ENCODE measurements around the gene CRELD2. TPM values are rescaled to one million over a fixed set of nuclear protein-coding genes. Genes with fewer than 3 reads are reported as not detected.

The CRELD2 gene
- total and polyA plus RNA-seq, 2 donors from 2014 or later: 37.3 to 54.0 TPM

- Histone ChIP-seq H3K9ac (ENCODE audit: low read length in 3 of 3) (no peak overlapping the region), H3K4me3 (ENCODE audit: low read length in 3 of 3) (no peak overlapping the region), H3K27ac (ENCODE audit: low read depth in 2 of 2, low read length in 2 of 2) (peak overlapping the region; percentile 76 to 81), H3K27me3 (ENCODE audit: control insufficient read depth, insufficient read depth, low read length) (no peaks in the 10 kb centered on the region), H3K4me1 (ENCODE audit: control insufficient read depth in 2 of 3, insufficient read depth in 2 of 3, low read depth in 1 of 3, low read length in 3 of 3) (peaks cover 0 to 52% (median 25%) of the 10 kb centered on the region in 3 donors), H3K36me3 (ENCODE audit: control insufficient read depth in 2 of 3, insufficient read depth in 3 of 3, low read length in 3 of 3) (no peaks in the 10 kb centered on the region), H3K9me3 (ENCODE audit: control insufficient read depth in 2 of 3, insufficient read depth in 1 of 3, low read length in 3 of 3) (no peaks in the 10 kb centered on the region)
- no peak for DNase-seq
- FAIRE-seq: no peak
- TF ChIP-seq CTCF (IDR thresholded peaks at IDR 0.05; ENCODE audit: borderline replicate concordance, extremely low read depth, insufficient read depth): no peak
- intact Hi-C loops (cut with DNase I): no loop called here
These were observed 31.5 kb downstream of the CRELD2 start for GRCh38 chr22:49949914-49950292.

GRCh38 chr22:49950396-49950994 is 32.1 kb downstream of the CRELD2 start:
- TF ChIP-seq CTCF (IDR thresholded peaks at IDR 0.05; ENCODE audit: borderline replicate concordance, extremely low read depth, insufficient read depth): no peak
- peak overlapping the region; percentile 94 to 99 for H3K27ac ChIP-seq (ENCODE audit: low read depth in 2 of 2, low read length in 2 of 2)
- no peaks in the 10 kb centered on the region for H3K27me3 ChIP-seq (ENCODE audit: control insufficient read depth, insufficient read depth, low read length)
- FAIRE-seq: no peak
- no peaks in the 10 kb centered on the region for H3K36me3 ChIP-seq (ENCODE audit: control insufficient read depth in 2 of 3, insufficient read depth in 3 of 3, low read length in 3 of 3)
- H3K4me1 ChIP-seq (ENCODE audit: control insufficient read depth in 2 of 3, insufficient read depth in 2 of 3, low read depth in 1 of 3, low read length in 3 of 3): peaks cover 0 to 56% (median 25%) of the 10 kb centered on the region in 3 donors
- H3K4me3 ChIP-seq (ENCODE audit: low read length in 3 of 3): no peak overlapping the region
- intact Hi-C loops (cut with DNase I): no loop called here
- no peaks in the 10 kb centered on the region for H3K9me3 ChIP-seq (ENCODE audit: control insufficient read depth in 2 of 3, insufficient read depth in 1 of 3, low read length in 3 of 3)
- H3K9ac ChIP-seq (ENCODE audit: low read length in 3 of 3): peak overlapping the region in 1 of 3 donors; percentile 84
- peak in 1 of 5 donors; percentile 73 for DNase-seq

- Histone ChIP-seq H3K4me1 (ENCODE audit: control insufficient read depth in 2 of 3, insufficient read depth in 2 of 3, low read depth in 1 of 3, low read length in 3 of 3) (peaks cover 0 to 52% (median 25%) of the 10 kb centered on the region in 3 donors), H3K36me3 (ENCODE audit: control insufficient read depth in 2 of 3, insufficient read depth in 3 of 3, low read length in 3 of 3) (no peaks in the 10 kb centered on the region), H3K9me3 (ENCODE audit: control insufficient read depth in 2 of 3, insufficient read depth in 1 of 3, low read length in 3 of 3) (no peaks in the 10 kb centered on the region), H3K27ac (ENCODE audit: low read depth in 2 of 2, low read length in 2 of 2) (peak overlapping the region; percentile 98 to 99), H3K9ac (ENCODE audit: low read length in 3 of 3) (peak overlapping the region in 1 of 3 donors; percentile 84), H3K27me3 (ENCODE audit: control insufficient read depth, insufficient read depth, low read length) (no peaks in the 10 kb centered on the region), H3K4me3 (ENCODE audit: low read length in 3 of 3) (no peak overlapping the region)
- TF ChIP-seq CTCF (IDR thresholded peaks at IDR 0.05; ENCODE audit: borderline replicate concordance, extremely low read depth, insufficient read depth): no peak
- FAIRE-seq (no peak), DNase-seq (peak; percentile 88 to 98 (median 91))
- intact Hi-C loops (cut with DNase I): no loop called here
These were observed 32.7 kb downstream of the CRELD2 start for GRCh38 chr22:49951000-49951677.

Data from kidney (tissue), 14 donors.